Activated CD4-positive, CD25-positive, alpha-beta regulatory T cell treated with anti-CD3 and anti-CD28 coated beads, Interleukin-2, amount 50 U/mL, for 16 hours (primary cell): ENCODE data around the gene BCL7C.
"Not testable (repeated sequence)": the region's sequence is repeated elsewhere in the genome, so short reads cannot be mapped to it uniquely, and the experiment has no call there.

Experiments
- DNase-seq: peaks from one replicate; pipeline ENCODE4 v3.0.0-alpha.2; 2020; ENCODE audit warnings: low read depth, low spot score

BCL7C gene

DNA sequence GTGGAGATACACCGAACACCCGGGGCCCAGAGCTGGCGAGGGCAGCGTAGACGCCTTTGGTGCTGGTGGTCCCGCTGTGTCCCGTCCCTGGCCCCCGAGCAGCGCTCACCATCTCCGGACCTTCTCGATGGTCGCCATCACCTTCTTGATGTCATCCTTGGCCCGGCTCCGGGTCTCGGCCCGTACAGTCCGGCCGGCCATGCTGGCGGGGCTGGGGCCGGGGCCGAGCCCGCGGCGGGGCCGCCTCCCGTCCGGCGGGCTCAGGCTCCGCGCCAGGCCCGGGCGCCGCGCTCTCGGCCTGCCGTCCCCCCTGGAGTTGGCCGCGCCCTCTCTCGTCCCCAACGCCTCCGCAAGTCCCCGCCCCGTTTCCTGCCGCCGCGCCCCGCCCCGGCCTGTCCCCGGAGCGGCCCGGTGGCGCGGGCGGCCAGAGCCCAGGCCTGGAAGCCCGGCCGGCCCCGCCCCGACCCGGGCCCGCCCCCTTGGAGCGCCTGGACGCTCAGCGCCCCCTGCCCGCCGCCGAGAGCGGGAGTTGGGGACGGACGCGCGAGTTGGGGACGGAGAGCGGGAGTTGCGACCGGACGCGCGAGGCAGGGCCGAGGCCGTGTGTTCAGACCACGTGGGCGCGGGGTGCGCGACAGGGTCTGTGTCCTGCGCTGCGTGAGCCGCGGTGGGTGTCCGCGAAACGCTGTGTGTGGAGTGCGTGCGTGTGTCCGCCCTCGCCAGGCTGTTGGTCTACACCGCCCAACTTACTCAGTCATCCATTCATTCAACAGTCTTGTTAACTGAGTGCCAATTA lies at the start of gene BCL7C:
TSS of gene BCL7C (minus strand) at position 334 of the 796 bp plus-strand sequence. CDS start at position 201, 133 bp downstream.
- peak; percentile 62 for DNase-seq

DNA sequence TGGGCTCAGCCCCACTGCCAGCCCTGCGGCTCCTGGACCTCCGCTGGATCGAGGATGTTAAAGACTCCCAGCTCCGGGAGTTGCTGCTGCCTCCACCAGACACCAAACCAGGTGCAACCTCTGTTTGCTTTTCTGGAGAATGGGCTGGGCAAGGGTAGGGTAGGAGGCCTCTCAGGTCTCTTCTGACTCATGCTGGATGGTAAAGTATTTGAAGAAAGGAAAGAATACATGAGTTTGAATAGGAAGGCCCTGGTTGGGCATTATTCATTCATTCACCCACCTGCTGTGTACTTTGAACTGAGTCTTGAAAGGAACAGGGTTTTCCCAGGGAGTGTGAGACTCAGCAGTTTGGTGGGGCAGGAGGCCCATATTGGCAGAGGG lies 48.5 kb upstream of the BCL7C start:
- DNase-seq: no peak

- DNase-seq: peak; percentile 31
Observed at GRCh38 chr16:30941600-30942425, 47.9 kb upstream of the BCL7C start.

- DNase-seq: not testable (repeated sequence)
Observed at GRCh38 chr16:30939571-30939970, 45.7 kb upstream of the BCL7C start.

DNA sequence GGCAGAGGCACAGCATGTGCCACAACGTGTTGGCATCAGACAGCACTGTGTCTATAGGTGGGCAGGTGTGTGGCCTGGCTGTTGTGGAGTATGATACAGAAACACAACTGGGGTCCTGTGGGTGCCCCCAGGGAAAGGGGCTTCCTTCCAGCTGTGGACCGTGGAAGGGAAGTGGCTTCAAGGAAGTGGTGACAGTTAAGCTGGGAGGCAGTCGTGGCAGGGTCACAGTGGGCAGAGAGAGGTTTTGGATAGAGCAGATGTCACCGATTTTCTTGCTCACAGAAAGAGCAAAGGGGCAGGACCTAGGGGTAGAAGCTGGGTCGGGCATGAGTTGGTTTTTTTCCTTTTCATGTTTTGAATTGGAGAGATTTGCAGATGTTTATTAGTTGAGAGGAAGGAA lies 43.8 kb upstream of the BCL7C start:
- no peak for DNase-seq

DNA sequence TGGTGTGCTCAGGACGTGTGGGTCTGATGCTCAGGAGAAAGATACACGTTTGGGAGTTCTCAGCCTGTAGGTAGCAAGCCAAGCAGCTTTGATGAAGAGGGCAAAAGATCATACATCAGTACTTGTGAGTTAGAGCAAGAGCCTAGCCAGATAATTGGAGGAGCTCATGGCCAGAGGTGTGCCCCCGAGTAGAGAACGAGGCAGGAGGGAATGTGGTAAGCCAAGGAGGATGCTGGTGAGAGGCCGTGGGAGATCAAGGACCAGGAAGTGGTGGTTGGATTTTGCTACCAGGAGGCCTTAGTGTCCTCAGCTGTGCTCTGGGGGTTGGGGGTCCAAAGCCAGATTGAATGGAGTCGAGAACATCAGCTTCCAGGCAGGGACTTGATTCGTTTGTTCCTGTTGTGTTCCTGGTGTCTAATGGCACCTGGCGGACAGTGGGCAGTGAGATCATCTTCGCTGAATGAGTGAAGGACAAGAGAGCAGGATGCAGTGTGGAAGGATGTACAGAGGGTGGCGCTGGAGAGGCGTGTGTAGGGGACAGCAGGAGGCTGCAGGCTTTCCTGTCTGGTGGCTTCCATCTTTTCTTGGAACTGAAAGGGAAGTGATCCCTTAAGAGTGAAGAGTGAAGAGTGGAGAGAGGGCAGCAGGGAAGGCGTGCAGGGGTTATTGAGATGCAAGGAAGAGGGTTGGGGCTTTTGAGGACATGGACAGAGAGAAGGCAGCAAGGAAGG lies 41.1 kb upstream of the BCL7C start:
- DNase-seq: no peak

- DNase-seq: no peak
Observed at GRCh38 chr16:30931068-30931650, 37.3 kb upstream of the BCL7C start.

DNA sequence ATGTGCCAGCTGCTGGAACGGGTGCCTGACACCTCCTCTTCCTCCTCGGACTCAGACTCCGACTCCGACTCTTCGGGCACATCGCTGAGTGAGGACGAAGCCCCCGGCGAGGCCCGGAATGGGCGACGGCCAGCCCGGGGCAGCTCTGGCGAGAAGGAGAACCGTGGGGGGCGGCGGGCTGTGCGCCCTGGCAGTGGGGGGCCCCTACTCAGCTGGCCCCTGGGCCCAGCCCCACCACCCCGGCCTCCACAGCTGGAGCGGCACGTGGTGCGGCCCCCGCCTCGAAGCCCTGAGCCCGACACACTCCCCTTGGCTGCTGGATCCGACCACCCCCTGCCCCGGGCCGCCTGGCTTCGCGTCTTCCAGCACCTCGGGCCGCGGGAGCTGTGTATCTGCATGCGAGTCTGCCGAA lies 36.3 kb upstream of the BCL7C start:
- DNase-seq: no peak

DNA sequence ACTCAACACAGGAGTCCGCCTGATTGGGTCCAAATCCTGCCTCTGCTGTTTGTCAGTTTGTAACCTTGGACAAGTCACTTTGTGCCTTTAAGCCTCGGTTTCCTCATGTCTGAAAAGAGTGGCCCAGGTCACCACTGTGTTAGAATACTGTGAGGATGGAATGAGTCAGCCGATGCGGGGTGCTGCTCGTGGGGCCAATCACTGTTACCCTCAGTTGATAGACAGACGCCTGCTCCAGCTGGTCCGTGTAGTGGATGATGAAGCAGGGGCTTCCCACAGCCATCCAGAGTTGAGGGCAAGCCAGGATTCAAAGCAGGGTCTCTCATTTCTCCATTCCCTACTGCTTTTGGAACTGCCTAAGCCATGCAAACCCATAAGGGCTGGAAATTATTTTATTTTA lies 35.3 kb upstream of the BCL7C start:
- DNase-seq: no peak

- DNase-seq: no peak
Observed at GRCh38 chr16:30928390-30928789, 34.5 kb upstream of the BCL7C start.

DNA sequence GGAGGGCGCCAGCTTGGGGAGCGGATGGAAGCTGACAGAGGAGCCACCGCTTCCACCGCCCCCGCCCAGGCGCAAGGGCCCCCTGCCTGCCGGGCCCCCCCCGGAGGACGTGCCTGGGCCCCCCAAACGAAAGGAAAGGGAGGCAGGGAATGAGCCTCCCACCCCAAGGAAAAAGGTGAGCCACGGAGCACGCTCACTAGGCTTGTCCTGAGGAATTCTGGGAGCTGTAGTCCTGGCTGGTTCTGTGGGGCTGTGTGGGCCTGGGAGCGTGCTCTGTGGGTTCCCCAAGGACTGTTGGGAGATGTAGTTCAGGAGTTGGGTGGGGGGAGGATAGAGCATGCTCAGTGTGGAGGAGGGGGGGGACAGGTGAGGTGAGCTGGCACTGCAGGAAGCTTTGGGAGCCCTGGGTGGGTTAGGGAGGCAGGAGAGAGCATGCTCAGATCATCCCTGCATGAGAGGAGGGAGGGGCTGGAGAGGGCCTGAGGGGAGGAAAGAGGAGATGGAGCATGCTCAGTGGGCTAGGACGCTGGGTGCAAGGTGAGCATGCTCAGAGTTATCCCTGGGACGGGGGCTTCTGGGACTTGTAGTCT lies 34.0 kb upstream of the BCL7C start:
- no peak for DNase-seq

GRCh38 chr16:30926937-30927788 lies 33.3 kb upstream of the BCL7C start:
- no peak for DNase-seq

DNA sequence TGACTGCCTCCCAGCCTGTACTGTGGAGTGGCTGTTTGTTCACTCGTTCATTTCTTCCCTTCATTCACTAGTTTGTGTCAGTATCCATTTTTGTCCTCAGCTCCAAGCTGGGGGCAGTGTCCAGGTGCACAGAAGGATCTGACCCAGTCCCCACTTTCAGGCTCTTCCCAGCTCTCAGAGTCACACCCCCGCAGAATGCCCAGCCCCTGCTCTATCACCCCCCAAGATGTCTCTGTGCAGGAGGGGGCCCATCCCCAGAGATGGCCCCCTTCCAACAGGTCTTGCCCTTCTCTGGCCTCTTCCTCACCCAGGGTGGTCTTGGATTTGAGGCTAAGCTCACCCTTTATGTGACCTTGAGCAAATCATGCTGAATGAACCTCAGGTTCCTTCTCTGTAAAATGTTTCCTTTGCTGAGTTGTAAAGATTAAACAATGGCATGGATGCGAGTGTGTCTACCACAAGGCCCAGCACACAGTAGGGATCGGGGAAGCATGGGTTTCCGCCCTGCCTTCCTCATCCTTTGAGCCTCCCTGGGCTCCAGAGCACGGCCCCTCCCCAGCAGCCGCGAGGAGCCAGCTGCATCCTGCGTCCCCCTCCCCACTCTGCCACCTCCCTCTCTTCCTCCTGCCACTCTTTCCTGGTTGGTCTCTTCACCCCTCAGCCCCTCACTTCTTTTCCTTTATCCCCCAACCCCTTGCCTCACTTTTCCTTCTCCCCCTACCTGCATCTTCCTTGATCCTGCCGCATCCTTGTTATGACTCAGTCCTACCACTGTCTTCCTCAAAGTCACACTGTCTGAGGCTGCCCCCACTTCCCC lies 32.3 kb upstream of the BCL7C start:
- DNase-seq: no peak

DNA sequence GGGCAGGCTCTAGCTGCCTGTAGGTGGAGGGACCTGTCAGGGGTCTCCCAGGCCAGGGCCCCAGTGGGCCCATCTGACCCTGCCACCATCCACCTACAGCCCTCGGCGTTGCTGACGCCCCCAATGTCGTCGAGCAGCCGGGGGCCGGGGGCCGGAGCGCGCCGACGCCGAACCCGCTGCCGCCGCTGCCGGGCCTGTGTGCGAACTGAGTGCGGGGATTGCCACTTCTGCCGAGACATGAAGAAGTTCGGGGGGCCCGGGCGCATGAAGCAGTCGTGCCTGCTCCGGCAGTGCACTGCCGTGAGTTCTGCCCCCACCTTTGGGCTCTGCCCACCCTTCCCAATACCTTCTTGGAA lies 31.7 kb upstream of the BCL7C start:
- DNase-seq: no peak

DNA sequence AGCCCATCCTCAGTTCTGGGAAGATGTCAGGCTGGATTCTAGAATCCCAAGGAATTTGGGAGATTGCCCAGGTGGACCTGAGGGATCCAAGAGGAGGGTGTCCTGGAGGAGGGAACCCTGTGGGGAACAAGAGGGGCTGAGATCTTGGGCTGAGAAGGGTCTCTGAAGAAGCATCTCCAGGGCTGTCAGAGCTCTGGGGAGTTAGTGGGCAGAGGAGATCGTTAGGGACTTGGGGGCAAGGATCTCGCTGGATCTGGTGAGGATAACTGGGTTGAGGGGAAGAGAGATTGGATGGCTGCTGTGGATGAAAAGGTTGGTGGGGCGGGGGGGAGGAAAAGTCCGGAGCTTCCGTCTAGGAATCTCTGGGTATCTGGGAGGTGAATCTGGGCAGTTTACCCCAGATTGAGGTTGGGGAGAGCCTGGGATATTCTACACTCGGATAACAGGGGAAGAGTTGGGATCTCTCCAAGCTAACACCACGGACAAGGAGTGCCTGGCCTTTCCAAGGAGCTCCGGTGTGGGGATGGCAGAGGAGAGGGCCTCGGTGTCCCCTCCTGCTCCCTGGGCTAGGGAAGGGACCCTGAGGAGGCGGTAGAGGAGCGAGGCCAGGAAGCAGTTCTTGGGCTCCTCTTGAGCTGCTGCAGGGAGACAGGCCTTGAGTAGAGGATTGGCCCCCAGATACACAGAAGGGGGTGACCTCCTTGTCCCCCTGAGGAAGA lies 31.2 kb upstream of the BCL7C start:
- DNase-seq: no peak

GRCh38 chr16:30924076-30924912 lies 30.4 kb upstream of the BCL7C start:
- DNase-seq: no peak

GRCh38 chr16:30923554-30924075 lies 29.7 kb upstream of the BCL7C start, which contains the start of gene FBXL19:
FBXL19 (plus strand) TSS chr16:30923572; CDS start chr16:30925755, 2,183 bp downstream.
- DNase-seq: no peak
